Activated T-cell treated with anti-CD3 and anti-CD28 coated beads for 24 hours (primary cell): ENCODE results near the gene PRLR.
"Not testable (repeated sequence)": the region's sequence is repeated elsewhere in the genome, so short reads cannot be mapped to it uniquely, and the experiment has no call there.

Source experiments
- DNase-seq: peaks from one replicate; pipeline ENCODE4 v3.0.0-alpha.2; 2020; ENCODE audit warnings: low read depth

The PRLR gene

GRCh38 chr5:35230038-35230611, at the start of gene PRLR:
Gene PRLR, minus strand, starts transcription at chr5:35230487. Its CDS starts 140,867 bp downstream, at chr5:35089620.
- no peak for DNase-seq

- no peak for DNase-seq
Measured at GRCh38 chr5:35274839-35275509, 44.7 kb upstream of the PRLR start.

DNA sequence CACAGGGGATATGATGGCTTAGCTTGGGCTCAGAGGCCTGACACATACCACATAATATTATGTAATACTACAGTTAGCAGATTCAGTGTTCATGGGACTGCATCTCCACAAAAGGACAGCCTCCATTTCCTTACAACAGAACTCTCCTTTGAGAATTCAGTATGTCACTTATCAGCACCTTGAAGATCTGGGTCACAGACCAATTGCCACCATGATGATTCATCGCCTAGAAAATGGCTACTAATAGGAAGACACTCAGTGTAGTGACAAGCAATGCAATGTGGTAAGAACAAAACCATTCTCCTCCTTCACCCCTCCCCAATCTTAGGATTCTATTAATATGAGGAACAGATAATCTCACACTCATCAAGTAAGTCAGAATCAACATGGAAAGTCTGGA, 38.7 kb upstream of the PRLR start:
- no peak for DNase-seq

DNA sequence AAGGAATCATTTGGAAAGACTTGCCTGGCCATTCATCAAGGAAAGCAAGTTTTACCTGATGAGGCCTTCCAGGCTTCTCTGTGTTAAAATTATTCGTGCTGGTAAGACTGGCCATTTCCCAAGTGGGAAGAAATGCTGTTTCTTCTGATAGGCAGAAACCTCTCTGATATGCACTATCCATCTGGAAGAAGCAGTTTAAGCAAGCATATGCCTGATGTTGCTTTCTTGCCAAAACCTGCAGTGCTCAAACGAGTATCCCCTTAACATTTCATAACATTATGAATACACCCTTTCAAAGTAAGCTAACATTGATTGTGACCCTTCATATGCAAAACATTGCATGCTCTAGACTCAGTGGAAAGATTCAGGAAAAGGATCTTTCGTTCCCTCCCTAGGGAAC, 36.0 kb upstream of the PRLR start:
- no peak for DNase-seq

DNA sequence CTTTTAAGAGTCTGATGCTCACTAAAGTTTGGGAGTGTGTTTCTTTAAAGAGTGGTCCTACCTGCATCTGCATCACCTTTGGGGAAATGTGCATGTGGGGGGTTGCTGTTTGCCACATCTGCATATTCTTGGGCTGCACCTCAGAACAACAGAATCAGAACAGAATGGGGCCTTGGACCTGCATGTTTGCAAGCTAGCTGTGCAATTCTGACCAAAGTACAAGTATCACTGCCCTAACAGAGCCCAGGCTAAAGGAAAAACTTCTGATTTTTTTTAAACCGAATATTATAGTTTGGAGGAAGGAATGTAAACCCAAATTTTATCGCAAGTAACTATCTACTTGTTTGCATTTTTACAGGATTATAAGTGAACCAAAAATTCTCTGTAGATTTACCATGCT, 34.2 kb upstream of the PRLR start:
- DNase-seq: no peak

DNA sequence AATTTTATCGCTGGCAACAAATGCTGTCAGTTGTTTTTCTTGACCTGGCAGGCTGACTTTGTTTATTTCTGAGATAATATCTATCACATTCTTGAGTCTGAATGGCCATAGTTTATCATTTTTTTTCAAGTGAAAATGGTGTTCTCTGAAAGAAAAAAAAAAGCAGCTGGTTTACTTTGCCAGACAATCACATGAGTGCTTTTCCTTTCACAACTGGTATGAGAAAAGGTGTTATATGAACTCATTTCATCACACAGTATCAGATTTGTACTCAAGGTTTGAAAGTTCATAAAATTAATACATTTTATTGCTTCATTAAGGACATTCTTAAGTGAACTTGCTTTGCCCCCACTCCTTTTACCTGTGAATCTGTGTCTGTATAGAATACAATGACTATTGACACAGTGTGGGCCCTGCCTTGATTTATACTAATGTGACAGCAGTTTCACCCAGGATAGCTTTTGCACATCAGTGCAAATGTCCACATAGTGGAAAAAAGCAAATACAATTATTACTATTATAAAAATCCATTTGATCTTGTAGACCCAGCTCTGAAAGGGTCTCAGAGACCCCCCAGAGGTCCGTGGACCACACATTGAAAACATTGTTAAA, 33.1 kb upstream of the PRLR start:
- DNase-seq: no peak

- DNase-seq: no peak
Measured at GRCh38 chr5:35253582-35253981, 23.3 kb upstream of the PRLR start.

- no peak for DNase-seq
Measured at GRCh38 chr5:35252963-35253362, 22.7 kb upstream of the PRLR start.

GRCh38 chr5:35248843-35249780, 18.8 kb upstream of the PRLR start:
- no peak for DNase-seq

DNA sequence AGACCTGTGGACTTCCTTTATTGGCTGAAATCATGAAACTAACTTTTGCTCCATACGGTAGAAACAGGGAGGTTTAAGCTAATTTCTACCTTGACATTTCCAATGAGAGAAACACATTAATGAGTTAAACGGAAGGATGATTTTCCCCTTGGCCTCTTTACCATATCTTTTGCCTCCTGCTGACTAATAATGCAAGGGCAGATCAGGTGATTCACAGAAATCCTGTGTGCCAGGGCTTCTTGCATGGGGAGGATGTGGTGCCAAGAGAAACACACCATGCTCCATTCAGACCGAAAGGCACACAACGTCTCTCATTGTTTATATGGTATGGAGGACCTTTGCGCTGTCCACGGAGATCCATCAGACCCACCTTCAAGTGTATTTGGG, 17.4 kb upstream of the PRLR start:
- DNase-seq: no peak

DNA sequence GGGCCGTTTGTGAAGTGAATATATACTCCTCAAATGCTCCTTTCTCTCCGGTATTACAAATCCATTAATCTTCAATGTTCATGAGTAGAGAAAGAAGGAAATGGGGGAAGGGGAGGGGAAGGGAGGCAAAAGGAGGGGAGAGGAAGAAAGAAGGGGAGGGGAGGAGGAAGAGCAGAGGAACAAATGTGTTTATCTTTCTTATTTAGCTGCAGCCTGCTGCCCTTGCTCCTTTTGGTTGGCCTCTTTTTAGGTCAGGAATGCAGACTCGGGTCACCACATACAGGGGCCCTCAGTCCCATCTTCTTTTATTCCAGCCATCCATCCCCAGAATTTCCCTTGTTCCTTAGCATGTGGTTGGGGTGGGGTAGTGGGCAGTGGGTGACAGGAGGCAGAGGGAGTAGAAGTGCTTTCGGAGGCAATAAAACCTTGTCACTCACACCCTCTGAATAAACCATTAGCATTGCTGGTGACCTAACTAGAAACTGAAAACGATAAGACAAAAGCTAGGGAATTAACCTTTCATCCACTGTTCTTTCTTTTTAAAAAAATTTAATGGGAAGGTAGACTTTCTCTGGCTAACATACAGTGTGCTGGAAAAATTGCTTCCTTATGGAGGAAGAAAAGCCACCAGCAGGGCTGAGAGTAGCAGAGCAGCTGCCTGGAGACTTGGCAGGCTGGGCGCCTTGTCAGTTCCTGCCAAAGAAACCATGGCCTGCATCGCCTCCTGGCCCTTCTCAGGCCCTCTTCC, 16.8 kb upstream of the PRLR start:
- no peak for DNase-seq

GRCh38 chr5:35246411-35246810, 16.1 kb upstream of the PRLR start:
- no peak for DNase-seq

DNA sequence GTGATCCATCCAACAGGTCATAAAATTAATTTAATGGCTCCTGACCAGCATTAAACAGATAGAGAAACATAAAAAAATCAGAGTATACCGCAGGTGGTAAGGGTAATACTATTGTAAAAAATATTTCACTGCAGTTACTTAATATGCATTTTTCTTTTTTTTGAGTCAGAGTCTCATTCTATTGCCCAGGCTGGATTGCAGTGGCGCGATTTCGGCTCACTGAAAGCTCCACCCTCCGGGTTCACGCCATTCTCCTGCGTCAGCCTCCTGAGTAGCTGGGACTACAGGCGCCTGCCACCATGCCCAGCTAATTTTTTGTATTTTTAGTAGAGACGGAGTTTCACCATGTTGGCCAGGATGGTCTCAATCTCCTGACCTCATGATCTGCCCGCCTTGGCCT, 15.1 kb upstream of the PRLR start:
- not testable (repeated sequence) for DNase-seq

GRCh38 chr5:35244171-35244570, 13.9 kb upstream of the PRLR start:
- no peak for DNase-seq

- DNase-seq: no peak
Measured at GRCh38 chr5:35242702-35243258, 12.5 kb upstream of the PRLR start.

DNA sequence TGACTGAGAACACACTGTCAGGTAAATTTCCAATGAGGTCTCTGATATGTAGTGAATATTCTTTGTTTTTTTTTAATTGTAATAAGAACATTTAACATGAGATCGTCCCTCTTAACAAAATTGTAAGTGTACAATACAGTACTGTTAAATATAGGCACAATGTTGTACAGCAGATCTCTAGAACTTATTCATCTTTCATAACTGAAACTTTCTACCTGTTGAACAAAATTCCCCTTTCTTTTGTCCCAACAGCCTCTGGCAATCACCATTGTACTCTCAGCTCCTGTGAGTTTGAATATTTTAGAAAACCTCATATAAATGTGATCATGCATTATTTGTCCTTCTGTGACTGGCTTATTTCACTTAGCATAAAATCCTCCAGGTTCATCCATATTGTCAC, 10.6 kb upstream of the PRLR start:
- DNase-seq: no peak

DNA sequence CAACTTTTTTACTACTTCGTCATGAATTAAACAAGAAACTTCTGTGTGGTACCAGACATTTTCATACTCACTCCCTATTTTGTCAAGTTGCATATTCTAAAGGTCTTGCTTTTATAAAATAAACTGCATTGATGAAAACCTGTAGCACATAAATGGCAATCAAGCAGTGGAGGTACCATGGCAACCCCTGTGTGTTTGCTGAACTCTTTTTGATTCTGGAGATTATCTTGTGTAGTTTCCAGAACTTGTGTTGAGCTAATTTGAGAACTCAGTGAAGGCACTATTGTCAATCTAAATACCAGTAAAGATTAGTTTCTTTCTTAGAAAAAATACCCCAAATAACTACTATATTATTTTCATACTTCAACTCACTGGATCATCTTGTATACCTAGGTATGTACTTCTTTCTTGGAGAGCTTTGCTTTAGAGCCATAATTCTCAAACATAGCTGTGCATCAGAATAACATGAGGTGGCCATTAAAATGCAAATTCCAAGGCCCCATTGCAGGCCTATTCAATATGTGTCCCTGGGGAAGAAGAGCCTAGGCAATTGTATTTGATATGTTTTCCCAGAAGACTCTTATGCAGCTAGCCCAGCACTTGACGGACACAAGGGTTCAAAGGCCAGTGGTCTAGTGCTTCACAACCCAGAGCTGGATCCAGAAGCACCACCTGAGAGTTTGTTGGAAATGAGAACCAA, 9.8 kb upstream of the PRLR start:
- DNase-seq: no peak

GRCh38 chr5:35239476-35239875, 9.2 kb upstream of the PRLR start:
- DNase-seq: no peak

DNA sequence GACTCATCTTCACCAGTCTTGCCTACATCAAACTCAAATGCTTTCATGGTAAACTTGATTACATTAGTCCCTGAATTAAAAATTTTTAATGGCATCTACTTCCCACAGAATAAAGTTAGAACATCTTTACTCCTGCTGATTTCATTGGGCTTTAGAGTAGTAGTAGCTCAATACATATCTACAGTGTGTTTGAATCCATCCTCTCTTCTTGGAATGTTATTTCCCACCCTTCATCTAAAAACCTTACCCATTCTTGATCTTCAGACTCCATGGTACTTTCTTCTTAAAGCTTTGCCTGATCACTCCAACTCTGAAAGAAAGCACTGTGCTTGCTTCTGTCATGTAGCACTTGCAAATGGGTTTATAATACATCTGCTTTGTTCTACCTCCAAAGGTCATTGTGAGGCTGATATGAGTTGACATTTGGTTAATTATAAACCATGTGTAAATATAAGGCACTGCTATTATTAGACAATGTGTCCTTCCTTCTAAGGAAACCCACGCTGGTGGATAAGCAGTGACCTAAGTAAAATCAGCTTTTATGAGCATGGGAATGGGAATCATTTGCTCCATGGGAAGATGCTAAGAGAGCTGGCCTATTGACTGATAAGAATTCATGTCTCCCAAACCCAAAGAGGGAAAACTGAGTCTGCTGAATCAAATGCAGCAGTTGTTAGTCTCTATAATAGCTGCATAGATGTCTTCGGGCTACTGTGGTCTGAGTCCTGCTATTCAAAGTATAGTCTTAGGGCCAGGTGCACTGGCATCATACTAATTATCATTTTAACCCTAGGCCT, 7.5 kb upstream of the PRLR start:
- DNase-seq: no peak

DNA sequence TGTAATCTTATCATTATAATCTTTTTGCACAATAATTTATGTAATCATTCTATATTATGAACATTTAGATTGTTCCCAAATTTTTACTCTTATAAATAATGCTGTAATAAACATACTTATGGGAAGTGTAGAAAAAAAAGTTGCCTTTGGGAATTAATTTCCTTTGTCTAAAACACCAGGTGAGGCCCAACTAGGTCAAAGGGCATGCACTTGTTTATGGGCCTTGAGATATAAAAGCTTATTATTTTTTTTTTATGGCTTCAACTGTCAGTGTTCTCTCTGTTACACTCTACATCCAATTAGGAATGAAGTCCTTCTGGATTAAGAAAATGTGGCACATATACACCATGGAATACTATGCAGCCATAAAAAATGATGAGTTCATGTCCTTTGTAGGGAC, 6.5 kb upstream of the PRLR start:
- no peak for DNase-seq
